Measurements from ENCODE around the gene TLR7.

TLR7 gene

GRCh38 chrX:12930150-12930549 is 63.3 kb downstream of the TLR7 start:
- no peak for DNase-seq (ENCODE audit: low spot score)

- no peak for DNase-seq (ENCODE audit: low spot score)
Observed at GRCh38 chrX:12932244-12932643, 65.4 kb downstream of the TLR7 start.

- no peak for DNase-seq (ENCODE audit: low spot score)
Observed at GRCh38 chrX:12934850-12935249, 68.0 kb downstream of the TLR7 start.

GRCh38 chrX:12936947-12937346 is 70.1 kb downstream of the TLR7 start:
- DNase-seq (ENCODE audit: low spot score) = no peak

Measured in Ammon's horn (tissue), 1 donor.